Prostate gland (tissue), 2 donors: ENCODE data around the gene FANCE. TPM values are rescaled to one million over a fixed set of nuclear protein-coding genes. Genes with fewer than 3 reads are reported as not detected.
A peak's percentile ranks its signal among the peaks of the same experiment; 100 is the strongest.

ENCODE experiments used
- DNase-seq: peaks from one replicate; pipeline ENCODE4 v3.0.0-alpha.2; 2019; ENCODE audit warnings: low spot score
- H3K27ac ChIP-seq, 2 donors: fragments of 200-600 bp; sonication (generic); 2 replicates each; pipeline ENCODE4 v1.5.1; 2017 to 2019
- H3K27me3 ChIP-seq: fragments of 200-600 bp; sonication (generic); replicated peaks from 2 replicates; pipeline ENCODE4 v1.5.1; 2019; ENCODE audit not compliant: insufficient read depth
- H3K36me3 ChIP-seq, 2 donors: fragments of 200-600 bp; sonication (generic); 1 replicate in 1 of 2; 2 replicates in 1 of 2; pipeline versions ENCODE4 v1.5.1 to v1.8.1; 2017 to 2019
- H3K4me1 ChIP-seq: fragments of 200-600 bp; sonication (generic); replicated peaks from 2 replicates; pipeline ENCODE4 v1.5.1; 2019
- H3K4me3 ChIP-seq, 2 donors: fragments of 200-600 bp; sonication (generic); 2 replicates each; pipeline ENCODE4 v1.5.1; 2017 to 2019
- H3K9me3 ChIP-seq: fragments of 200-600 bp; sonication (generic); 2 replicates; pipeline ENCODE4 v1.5.1; 2017
- CTCF ChIP-seq, 4 experiments: fragments of 200-600 bp in 2 of 4; fragments of 450-650 bp in 2 of 4; sonication (generic) in 2 of 4; IDR thresholded peaks; 1 replicate in 3 of 4; 2 replicates in 1 of 4; pipeline ENCODE4 v1.5.1; 2016 to 2019; ENCODE audit warnings: antibody characterized with exemption in 4 of 4, mild to moderate bottlenecking in 2 of 4, moderate library complexity in 2 of 4
- POLR2A ChIP-seq: fragments of 450-650 bp; IDR thresholded peaks from one replicate; pipeline ENCODE4 v1.6.1; 2016; ENCODE audit warnings: antibody characterized with exemption, mild to moderate bottlenecking
- POLR2AphosphoS5 ChIP-seq: sonication (generic); formaldehyde crosslinking; IDR thresholded peaks from one replicate; pipeline ENCODE4 v1.6.1; 2017; ENCODE audit warnings: antibody characterized with exemption
- WGBS: methylation state at CpG from one replicate; pipeline ENCODE4 v1.1.5; 2018; 5-methylcytosine and 5-hydroxymethylcytosine counted together
- intact Hi-C: fragments of 100-400 bp; cut with DNase I; formaldehyde crosslinking; loops from one replicate; pipeline ENCODE4 v1.14.2; 2022
- total RNA-seq, 2 donors: library from RNA; depleted of rRNA; stranded (reverse); fragments of >200 nt; gene quantifications; one replicate each; pipeline ENCODE4 v1.1.0, GENCODE V29; 2016

Gene FANCE
- total RNA-seq, 2 donors from 2014 or later = 7.5 to 14.0 TPM

GRCh38 chr6:35415065-35415891 is 36.9 kb upstream of the FANCE start:
- no peak for TF ChIP-seq POLR2A
- TF ChIP-seq POLR2AphosphoS5 = peak; percentile 94
- TF ChIP-seq CTCF (IDR thresholded peaks at IDR 0.05) = peak; percentile 53 to 93 (median 78)
- H3K9me3 ChIP-seq = no peaks in the 10 kb centered on the region
- H3K27me3 ChIP-seq = no peaks in the 10 kb centered on the region
- no peak overlapping the region for H3K4me3 ChIP-seq
- 44% methylated on average over 7 of the region's 7 CpGs for WGBS
- no peak overlapping the region for H3K27ac ChIP-seq
- peak; percentile 88 for DNase-seq
- no peaks in the 10 kb centered on the region for H3K36me3 ChIP-seq
- H3K4me1 ChIP-seq = peaks cover 5% of the 10 kb centered on the region
- intact Hi-C loops = loop anchor here (2.0 kb wide), 1 partner anchor 72 kb away; the partner anchor contains the start of gene PPARD

GRCh38 chr6:35417979-35418661 is 34.0 kb upstream of the FANCE start:
- WGBS = 63% methylated on average over 14 of the region's 14 CpGs
- Histone ChIP-seq H3K4me1 (peaks cover 5% of the 10 kb centered on the region), H3K4me3 (no peak overlapping the region), H3K36me3 (peaks cover 0 to 6% of the 10 kb centered on the region in 2 donors), H3K9me3 (no peaks in the 10 kb centered on the region), H3K27me3 (no peaks in the 10 kb centered on the region), H3K27ac (no peak overlapping the region)
- TF ChIP-seq POLR2AphosphoS5 (no peak), POLR2A (no peak), CTCF (IDR thresholded peaks at IDR 0.05) (no peak)
- no peak for DNase-seq
- intact Hi-C loops = no loop called here

- 72% methylated on average over 5 of the region's 5 CpGs for WGBS
- H3K9me3 ChIP-seq = no peaks in the 10 kb centered on the region
- H3K4me3 ChIP-seq = no peak overlapping the region
- TF ChIP-seq POLR2A = no peak
- TF ChIP-seq POLR2AphosphoS5 = no peak
- no peak for TF ChIP-seq CTCF (IDR thresholded peaks at IDR 0.05)
- no peaks in the 10 kb centered on the region for H3K27me3 ChIP-seq
- DNase-seq = no peak
- intact Hi-C loops = no loop called here
- peaks cover 0 to 9% of the 10 kb centered on the region in 2 donors for H3K36me3 ChIP-seq
- H3K4me1 ChIP-seq = peaks cover 5% of the 10 kb centered on the region
- no peak overlapping the region for H3K27ac ChIP-seq
Measured at GRCh38 chr6:35419417-35419816, 32.7 kb upstream of the FANCE start.

DNA sequence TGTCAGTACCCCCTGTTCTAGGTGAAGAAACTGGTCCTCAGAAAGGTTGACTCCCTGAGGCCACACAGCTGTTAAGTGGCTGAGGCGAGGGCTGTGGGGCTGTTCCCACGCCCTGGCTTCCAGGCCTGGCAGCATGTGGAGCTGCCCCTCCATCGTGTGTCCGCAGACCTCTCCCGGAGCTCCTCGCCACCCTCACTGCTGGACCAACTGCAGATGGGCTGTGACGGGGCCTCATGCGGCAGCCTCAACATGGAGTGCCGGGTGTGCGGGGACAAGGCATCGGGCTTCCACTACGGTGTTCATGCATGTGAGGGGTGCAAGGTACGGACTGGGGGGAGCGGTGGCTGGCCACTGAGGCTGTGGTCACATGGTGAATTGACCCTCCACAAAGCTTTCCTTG is 32.2 kb upstream of the FANCE start:
- no peaks in the 10 kb centered on the region for H3K9me3 ChIP-seq
- no peak overlapping the region for H3K4me3 ChIP-seq
- H3K27me3 ChIP-seq = no peaks in the 10 kb centered on the region
- intact Hi-C loops = no loop called here
- 94% methylated on average over 12 of the region's 14 CpGs for WGBS
- H3K4me1 ChIP-seq = peaks cover 1% of the 10 kb centered on the region
- no peak for DNase-seq
- H3K36me3 ChIP-seq = peaks cover 0 to 12% of the 10 kb centered on the region in 2 donors
- H3K27ac ChIP-seq = no peak overlapping the region
- TF ChIP-seq POLR2AphosphoS5 = no peak
- no peak for TF ChIP-seq CTCF (IDR thresholded peaks at IDR 0.05)
- TF ChIP-seq POLR2A = no peak
